Upper lobe of left lung (tissue), 6 donors: ENCODE measurements around the gene ABCC4. TPM values are rescaled to one million over a fixed set of nuclear protein-coding genes. Genes with fewer than 3 reads are reported as not detected.
A peak's percentile ranks its signal among the peaks of the same experiment; 100 is the strongest.

ENCODE experiments used
- ATAC-seq, 2 donors: fragments of 200-7000 bp; cut with Tn5 transposase; one replicate each; pipeline ENCODE4 v1.9.1; 2022; ENCODE audit warnings: mild to moderate bottlenecking in 2 of 2, moderate library complexity in 2 of 2; ENCODE audit not compliant: low FRiP score in 2 of 2
- DNase-seq, 2 donors: peaks; one replicate each; pipeline ENCODE4 v3.0.0-alpha.2; 2019 to 2020
- H3K27ac ChIP-seq, 4 donors: fragments of 200-600 bp; sonication (generic); one replicate each; pipeline ENCODE4 v1.5.1; 2016 to 2019
- H3K27me3 ChIP-seq, 4 donors: fragments of 200-600 bp; sonication (generic); one replicate each; pipeline ENCODE4 v1.5.1; 2017 to 2019
- H3K36me3 ChIP-seq, 4 donors: fragments of 200-600 bp; sonication (generic); one replicate each; pipeline ENCODE4 v1.5.1; 2016 to 2019
- H3K4me1 ChIP-seq, 4 donors: fragments of 200-600 bp; sonication (generic); one replicate each; pipeline ENCODE4 v1.5.1; 2018 to 2019
- H3K4me3 ChIP-seq, 4 donors: fragments of 200-600 bp; sonication (generic); one replicate each; pipeline ENCODE4 v1.5.1; 2017 to 2019; ENCODE audit warnings: mild to moderate bottlenecking in 2 of 4, moderate library complexity in 1 of 4
- H3K9me3 ChIP-seq, 4 donors: fragments of 200-600 bp; sonication (generic); one replicate each; pipeline ENCODE4 v1.5.1; 2018 to 2019
- CTCF ChIP-seq, 6 experiments: fragments of 450-650 bp in 4 of 6; fragments of 200-600 bp in 2 of 6; sonication (generic) in 2 of 6; IDR thresholded peaks; one replicate each; pipeline ENCODE4 v1.5.1; 2016 to 2019; ENCODE audit warnings: antibody characterized with exemption in 6 of 6
- EP300 ChIP-seq, 4 donors: sonication (generic); formaldehyde crosslinking; IDR thresholded peaks; one replicate each; pipeline ENCODE4 v1.5.1; 2017; ENCODE audit warnings: antibody characterized with exemption in 4 of 4, control low read depth in 2 of 4
- POLR2A ChIP-seq, 4 donors: fragments of 450-650 bp; IDR thresholded peaks; one replicate each; pipeline ENCODE4 v1.5.1; 2016 to 2017; ENCODE audit warnings: antibody characterized with exemption in 4 of 4, mild to moderate bottlenecking in 2 of 4
- POLR2AphosphoS5 ChIP-seq, 2 donors: sonication (generic); formaldehyde crosslinking; IDR thresholded peaks; one replicate each; pipeline ENCODE4 v1.5.1; 2017; ENCODE audit warnings: antibody characterized with exemption in 2 of 2
- WGBS, 2 donors: methylation state at CpG; one replicate each; pipeline ENCODE4 v1.1.5; 2017 to 2018; 5-methylcytosine and 5-hydroxymethylcytosine counted together
- total RNA-seq, 6 donors: library from RNA; depleted of rRNA in 4 of 6; stranded (reverse); fragments of >200 nt in 4 of 6; gene quantifications; one replicate each; pipeline versions ENCODE4 v1.1.0 to v1.2.1, GENCODE V29; 2016 to 2021
- donor health status: DM: no; HTN: no; CAD: no; lungs with moderate emphysema.
- donor health status: DM: no; HTN: yes; CAD: no; lungs with severe emphysema.

The ABCC4 gene
- total RNA-seq, 6 donors from 2014 or later: 17.0 to 78.6 (median 31.9) TPM

GRCh38 chr13:95231393-95231792 lies 69.9 kb downstream of the ABCC4 start:
- DNase-seq: no peak
- H3K9me3 ChIP-seq: no peaks in the 10 kb centered on the region
- no peaks in the 10 kb centered on the region for H3K36me3 ChIP-seq
- no peak for ATAC-seq
- H3K4me3 ChIP-seq: no peak overlapping the region
- no peaks in the 10 kb centered on the region for H3K27me3 ChIP-seq
- H3K4me1 ChIP-seq: peaks cover 0 to 23% (median 7%) of the 10 kb centered on the region in 4 donors
- H3K27ac ChIP-seq: no peak overlapping the region
- TF ChIP-seq EP300 (IDR thresholded peaks at IDR 0.05) (no peak), CTCF (IDR thresholded peaks at IDR 0.05) (no peak), POLR2A (IDR thresholded peaks at IDR 0.05) (no peak), POLR2AphosphoS5 (IDR thresholded peaks at IDR 0.05) (no peak)
- WGBS, 2 donors: 79 to 86% methylated on average over 9 of the region's 9 CpGs

GRCh38 chr13:95229855-95230254 lies 71.4 kb downstream of the ABCC4 start:
- Histone ChIP-seq H3K27me3 (no peaks in the 10 kb centered on the region), H3K4me3 (no peak overlapping the region), H3K9me3 (no peaks in the 10 kb centered on the region), H3K27ac (no peak overlapping the region), H3K4me1 (peaks cover 0 to 24% (median 6%) of the 10 kb centered on the region in 4 donors), H3K36me3 (no peaks in the 10 kb centered on the region)
- TF ChIP-seq CTCF (IDR thresholded peaks at IDR 0.05) (no peak), POLR2AphosphoS5 (IDR thresholded peaks at IDR 0.05) (no peak), EP300 (IDR thresholded peaks at IDR 0.05) (no peak), POLR2A (IDR thresholded peaks at IDR 0.05) (no peak)
- no peak for DNase-seq
- 65 to 98% methylated on average over 3 of the region's 3 CpGs for WGBS, 2 donors
- no peak for ATAC-seq

GRCh38 chr13:95228130-95228529 lies 73.1 kb downstream of the ABCC4 start:
- Histone ChIP-seq H3K4me3 (no peak overlapping the region), H3K36me3 (no peaks in the 10 kb centered on the region), H3K4me1 (peaks cover 0 to 20% (median 6%) of the 10 kb centered on the region in 4 donors), H3K27ac (no peak overlapping the region), H3K27me3 (no peaks in the 10 kb centered on the region), H3K9me3 (no peaks in the 10 kb centered on the region)
- ATAC-seq: no peak
- no peak for TF ChIP-seq CTCF (IDR thresholded peaks at IDR 0.05)
- no peak for TF ChIP-seq POLR2AphosphoS5 (IDR thresholded peaks at IDR 0.05)
- TF ChIP-seq POLR2A (IDR thresholded peaks at IDR 0.05): no peak
- TF ChIP-seq EP300 (IDR thresholded peaks at IDR 0.05): no peak
- WGBS, 2 donors: 75 to 78% methylated on average over 5 of the region's 5 CpGs
- DNase-seq: no peak

DNA sequence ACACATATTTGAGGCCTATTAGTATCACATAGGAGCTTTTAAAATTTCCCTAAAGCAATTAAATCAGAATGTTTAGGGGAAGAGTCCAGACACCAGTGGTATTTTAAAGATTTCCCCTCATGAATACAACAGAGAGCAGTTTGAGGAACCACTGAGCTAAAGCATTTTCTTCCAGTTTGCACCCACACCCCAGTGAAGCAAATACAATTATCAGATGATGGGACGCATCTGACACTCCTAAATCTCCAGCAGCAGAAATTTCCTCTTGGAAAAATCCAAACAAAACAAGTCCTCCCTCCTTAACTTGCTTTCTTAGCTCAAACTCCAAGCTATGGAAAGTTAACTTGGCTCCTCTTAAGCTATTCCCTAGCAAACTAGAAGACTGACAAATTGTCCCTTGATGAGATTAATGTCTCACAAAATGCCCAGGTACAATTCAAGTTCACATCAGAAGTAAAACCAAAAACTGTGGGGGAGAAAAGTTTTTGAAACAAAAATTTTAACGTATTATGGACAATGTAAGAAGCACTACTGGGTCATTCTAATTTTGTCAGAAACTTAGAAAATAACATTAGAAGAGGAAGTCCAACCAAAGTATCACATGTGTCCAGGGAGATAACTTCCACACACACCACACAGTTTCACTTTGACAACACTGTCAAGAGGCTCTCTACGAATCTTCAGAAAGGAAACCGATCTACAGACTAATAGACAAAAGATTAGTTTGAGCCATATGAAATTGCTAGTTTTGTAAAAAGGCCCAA lies 74.1 kb downstream of the ABCC4 start:
- Histone ChIP-seq H3K36me3 (no peaks in the 10 kb centered on the region), H3K27ac (peak overlapping the region in 2 of 4 donors; percentile 13 to 55), H3K27me3 (no peaks in the 10 kb centered on the region), H3K4me1 (peaks cover 0 to 20% (median 6%) of the 10 kb centered on the region in 4 donors), H3K9me3 (no peaks in the 10 kb centered on the region), H3K4me3 (no peak overlapping the region)
- DNase-seq (no peak), ATAC-seq (peak in 1 of 2 donors; percentile 76)
- 24 to 43% methylated on average over 4 of the region's 4 CpGs for WGBS, 2 donors
- TF ChIP-seq POLR2A (IDR thresholded peaks at IDR 0.05) (no peak), POLR2AphosphoS5 (IDR thresholded peaks at IDR 0.05) (no peak), EP300 (IDR thresholded peaks at IDR 0.05) (no peak), CTCF (IDR thresholded peaks at IDR 0.05) (no peak)

DNA sequence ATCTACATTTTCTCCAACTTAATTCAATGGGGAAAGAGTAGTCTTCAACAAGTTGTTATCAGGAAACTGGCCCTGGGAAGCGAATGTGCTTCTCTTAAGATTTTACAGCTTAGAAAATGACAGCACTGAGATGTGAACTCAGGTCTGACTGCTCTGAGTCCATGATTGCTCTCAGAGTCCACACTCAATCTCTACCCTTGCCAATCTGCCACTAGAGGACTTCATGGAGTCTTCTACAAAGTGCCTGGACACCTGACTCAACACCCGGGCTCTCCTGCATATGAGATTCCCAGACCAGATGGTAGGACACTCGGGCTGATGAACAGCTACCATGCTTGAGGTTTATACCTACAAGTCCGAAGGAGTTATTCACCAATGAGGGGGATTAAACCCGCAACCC lies 74.8 kb downstream of the ABCC4 start:
- H3K4me3 ChIP-seq: no peak overlapping the region
- no peak for DNase-seq
- ATAC-seq: no peak
- H3K36me3 ChIP-seq: no peaks in the 10 kb centered on the region
- H3K9me3 ChIP-seq: no peaks in the 10 kb centered on the region
- H3K4me1 ChIP-seq: peaks cover 0 to 20% (median 6%) of the 10 kb centered on the region in 4 donors
- TF ChIP-seq POLR2A (IDR thresholded peaks at IDR 0.05) (no peak), CTCF (IDR thresholded peaks at IDR 0.05) (no peak), EP300 (IDR thresholded peaks at IDR 0.05) (no peak)
- WGBS, 2 donors: 89 to 91% methylated on average over 4 to 5 of the region's 5 CpGs
- H3K27me3 ChIP-seq: no peaks in the 10 kb centered on the region
- peak overlapping the region; percentile 2 to 55 (median 16) for H3K27ac ChIP-seq
